Mucosa of descending colon (tissue), 3 donors: Measurements from ENCODE around the gene ME2. TPM values are rescaled to one million over a fixed set of nuclear protein-coding genes. Genes with fewer than 3 reads are reported as not detected.

Source experiments
- ATAC-seq: fragments of 200-7000 bp; cut with Tn5 transposase; one replicate; pipeline ENCODE4 v1.9.1; 2020; ENCODE audit warnings: mild to moderate bottlenecking, moderate library complexity
- DNase-seq, 3 donors: peaks; one replicate each; pipeline ENCODE4 v3.0.0-alpha.2; 2020
- H3K36me3 ChIP-seq: fragments of 200-600 bp; one replicate; pipeline ENCODE4 v1.8.0; 2021; ENCODE audit warnings: low read depth, mild to moderate bottlenecking
- H3K4me1 ChIP-seq: fragments of 200-600 bp; one replicate; pipeline ENCODE4 v1.8.0; 2021; ENCODE audit warnings: low read depth, mild to moderate bottlenecking
- H3K4me3 ChIP-seq: fragments of 200-600 bp; one replicate; pipeline ENCODE4 v1.8.0; 2021; ENCODE audit warnings: mild to moderate bottlenecking
- H3K9me3 ChIP-seq: fragments of 200-600 bp; one replicate; pipeline ENCODE4 v1.8.0; 2021; ENCODE audit warnings: mild to moderate bottlenecking
- intact Hi-C, 2 donors: fragments of 100-400 bp; cut with DNase I in 1 of 2; cut with micrococcal nuclease in 1 of 2; formaldehyde crosslinking; loops; one replicate each; pipeline versions ENCODE4 v1.11.0 to v1.11.1; 2022; cut with DNase I, micrococcal nuclease
- total RNA-seq, 3 donors: library from RNA; stranded (reverse); fragmentation: NEBNext Ultra II Directional in 2 of 3; extraction: Animal tissue kit (Norgen Biotek cat#: 25700) in 2 of 3; gene quantifications; one replicate each; pipeline versions ENCODE4 v1.2.1 to v1.2.4, GENCODE V29; 2021 to 2023
- TF ChIP-seq, protein P1 (sequence below): fragments of 200-600 bp; IDR thresholded peaks from one replicate; pipeline ENCODE4 v1.8.0; 2022; ENCODE audit warnings: antibody characterized with exemption, mild to moderate bottlenecking
- donor health status: DM: no; HTN: no; CAD: no; lungs with moderate emphysema.
- donor health status: DM: no; HTN: no; CAD: no.
- donor health status: DM: no; HTN: yes; CAD: no.

Gene ME2
- total RNA-seq, 3 donors from 2014 or later, result 64.2 to 85.2 (median 74.6) TPM

DNA sequence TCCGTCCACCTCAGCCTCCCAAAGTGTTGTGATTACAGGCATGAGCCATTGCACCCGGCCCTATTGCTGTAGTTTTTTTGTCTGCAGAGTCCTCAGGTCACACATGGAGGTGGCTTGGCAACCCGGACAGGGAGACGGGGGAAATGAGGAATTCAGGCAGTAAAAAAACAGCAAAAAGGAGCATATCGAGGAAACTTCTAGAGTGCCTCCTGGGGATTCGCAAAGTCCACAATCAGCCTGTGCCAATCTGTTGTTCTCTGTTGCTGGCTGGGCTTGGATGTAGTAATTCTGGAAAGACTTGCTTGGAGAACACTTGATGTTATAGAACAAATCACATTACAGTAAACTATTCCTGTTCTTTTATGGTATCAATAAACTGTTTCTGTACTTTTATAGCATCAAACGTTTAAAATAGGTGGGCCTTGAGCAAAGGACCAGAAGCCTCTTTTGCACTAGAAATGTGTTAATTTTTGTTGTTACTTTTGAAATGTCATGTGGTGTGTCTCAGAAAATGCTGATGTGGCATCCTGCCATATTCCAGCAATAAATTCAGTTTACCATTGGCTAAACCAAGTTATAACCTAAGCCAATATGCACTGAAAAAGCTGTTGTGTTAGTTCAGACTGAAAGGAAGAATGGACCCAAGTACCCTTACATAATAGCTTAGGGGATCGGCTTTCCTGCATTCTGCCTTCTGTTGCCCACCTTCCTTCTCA lies 103.3 kb downstream of the ME2 start:
- Histone ChIP-seq H3K9me3 (peaks cover 2% of the 10 kb centered on the region), H3K4me1 (peaks cover 14% of the 10 kb centered on the region), H3K36me3 (no peaks in the 10 kb centered on the region), H3K4me3 (no peak overlapping the region)
- intact Hi-C loops, result no loop called here
- peak; percentile 92 for ATAC-seq
- peak in 2 of 3 donors; percentile 39 to 61 for DNase-seq
- TF ChIP-seq, protein P1, sequence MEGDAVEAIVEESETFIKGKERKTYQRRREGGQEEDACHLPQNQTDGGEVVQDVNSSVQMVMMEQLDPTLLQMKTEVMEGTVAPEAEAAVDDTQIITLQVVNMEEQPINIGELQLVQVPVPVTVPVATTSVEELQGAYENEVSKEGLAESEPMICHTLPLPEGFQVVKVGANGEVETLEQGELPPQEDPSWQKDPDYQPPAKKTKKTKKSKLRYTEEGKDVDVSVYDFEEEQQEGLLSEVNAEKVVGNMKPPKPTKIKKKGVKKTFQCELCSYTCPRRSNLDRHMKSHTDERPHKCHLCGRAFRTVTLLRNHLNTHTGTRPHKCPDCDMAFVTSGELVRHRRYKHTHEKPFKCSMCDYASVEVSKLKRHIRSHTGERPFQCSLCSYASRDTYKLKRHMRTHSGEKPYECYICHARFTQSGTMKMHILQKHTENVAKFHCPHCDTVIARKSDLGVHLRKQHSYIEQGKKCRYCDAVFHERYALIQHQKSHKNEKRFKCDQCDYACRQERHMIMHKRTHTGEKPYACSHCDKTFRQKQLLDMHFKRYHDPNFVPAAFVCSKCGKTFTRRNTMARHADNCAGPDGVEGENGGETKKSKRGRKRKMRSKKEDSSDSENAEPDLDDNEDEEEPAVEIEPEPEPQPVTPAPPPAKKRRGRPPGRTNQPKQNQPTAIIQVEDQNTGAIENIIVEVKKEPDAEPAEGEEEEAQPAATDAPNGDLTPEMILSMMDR, result no peak

DNA sequence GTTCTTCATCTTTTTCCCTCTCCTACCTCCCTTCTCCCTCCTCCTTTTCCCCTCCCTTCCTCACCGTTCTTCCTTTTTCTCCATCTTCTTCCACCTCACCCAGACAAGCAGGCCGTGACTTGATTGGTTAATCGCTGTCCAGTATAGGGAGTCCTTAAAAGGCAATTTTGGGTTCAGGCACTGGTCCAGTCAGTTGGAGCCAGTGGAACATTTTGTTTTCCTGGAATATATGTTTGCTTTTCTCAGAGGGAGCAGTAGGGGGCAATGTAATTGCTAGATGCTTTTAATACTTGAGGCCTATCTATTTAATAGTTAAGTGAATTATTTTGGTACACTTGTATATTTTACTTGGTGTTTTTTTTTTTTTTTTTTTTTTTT lies 103.9 kb downstream of the ME2 start:
- peak in 1 of 3 donors; percentile 17 for DNase-seq
- peak; percentile 41 for ATAC-seq
- H3K9me3 ChIP-seq, result no peaks in the 10 kb centered on the region
- TF ChIP-seq, protein P1, result no peak
- no peaks in the 10 kb centered on the region for H3K36me3 ChIP-seq
- intact Hi-C loops, result no loop called here
- H3K4me1 ChIP-seq, result peaks cover 14% of the 10 kb centered on the region
- no peak overlapping the region for H3K4me3 ChIP-seq

DNA sequence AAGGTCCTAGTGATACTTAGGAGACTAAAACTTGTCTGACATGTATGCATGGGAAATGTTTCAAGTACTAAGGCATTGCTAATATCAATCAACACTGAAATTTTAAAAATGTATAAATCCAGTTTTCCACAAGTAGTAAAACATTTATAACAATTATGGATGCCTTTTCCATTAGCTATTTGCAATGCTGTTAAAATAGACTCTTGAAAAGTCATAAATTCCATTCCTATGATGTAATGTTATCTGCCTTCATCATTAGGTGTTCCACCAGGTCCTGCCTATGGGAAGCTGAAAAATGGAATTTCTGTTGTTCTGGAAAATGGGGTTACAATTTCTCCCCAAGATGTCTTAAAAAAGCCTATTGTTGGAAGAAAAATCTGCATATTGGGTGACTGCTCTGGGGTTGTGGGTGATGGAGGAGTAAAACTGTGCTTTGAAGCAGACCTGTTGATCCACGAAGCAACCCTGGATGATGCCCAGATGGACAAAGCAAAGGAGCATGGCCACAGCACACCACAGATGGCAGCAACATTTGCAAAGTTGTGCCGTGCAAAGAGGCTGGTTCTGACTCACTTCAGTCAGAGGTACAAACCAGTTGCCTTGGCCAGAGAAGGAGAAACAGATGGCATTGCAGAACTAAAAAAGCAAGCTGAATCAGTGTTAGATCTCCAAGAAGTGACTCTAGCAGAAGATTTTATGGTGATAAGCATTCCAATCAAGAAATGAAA lies 107.6 kb downstream of the ME2 start:
- no peaks in the 10 kb centered on the region for H3K36me3 ChIP-seq
- no peak for ATAC-seq
- TF ChIP-seq, protein P1, result no peak
- intact Hi-C loops, result no loop called here
- DNase-seq, result no peak
- H3K4me1 ChIP-seq, result peaks cover 11% of the 10 kb centered on the region
- no peak overlapping the region for H3K4me3 ChIP-seq
- no peaks in the 10 kb centered on the region for H3K9me3 ChIP-seq

- intact Hi-C loops, result no loop called here
- DNase-seq (no peak), ATAC-seq (no peak)
- Histone ChIP-seq H3K4me1 (peaks cover 4% of the 10 kb centered on the region), H3K36me3 (no peaks in the 10 kb centered on the region), H3K4me3 (no peak overlapping the region), H3K9me3 (no peaks in the 10 kb centered on the region)
- TF ChIP-seq, protein P1, result no peak
Measured at GRCh38 chr18:50987261-50987660, 108.3 kb downstream of the ME2 start.

- no peaks in the 10 kb centered on the region for H3K36me3 ChIP-seq
- ATAC-seq, result no peak
- H3K9me3 ChIP-seq, result no peaks in the 10 kb centered on the region
- TF ChIP-seq, protein P1, result no peak
- no peaks in the 10 kb centered on the region for H3K4me1 ChIP-seq
- no peak for DNase-seq
- no peak overlapping the region for H3K4me3 ChIP-seq
- intact Hi-C loops, result no loop called here
Measured at GRCh38 chr18:50989711-50990110, 110.8 kb downstream of the ME2 start.
